Stimulated activated CD8-positive, alpha-beta memory T cell treated with anti-CD3 and anti-CD28 coated beads, Interleukin-2, amount 100 ng/mL, for 48 hours (primary cell): Measurements from ENCODE around the gene PPCDC.

ENCODE experiments used
- DNase-seq, 2 donors: peaks; one replicate each; pipeline ENCODE4 v3.0.0-alpha.2; 2020; ENCODE audit warnings: low read depth in 2 of 2

The PPCDC gene

GRCh38 chr15:75023181-75023871, at the start of gene PPCDC:
Gene PPCDC, plus strand, starts transcription at chr15:75023590. Its CDS starts 4,729 bp downstream, at chr15:75028319.
- peak; percentile 89 to 92 for DNase-seq

GRCh38 chr15:74976159-74976558, 47.2 kb upstream of the PPCDC start:
- no peak for DNase-seq

GRCh38 chr15:74977599-74977998, 45.8 kb upstream of the PPCDC start:
- no peak for DNase-seq

GRCh38 chr15:74978077-74978476, 45.3 kb upstream of the PPCDC start:
- DNase-seq: no peak

GRCh38 chr15:74978503-74978902, 44.9 kb upstream of the PPCDC start:
- DNase-seq: peak; percentile 52 to 68

GRCh38 chr15:74982183-74982582, 41.2 kb upstream of the PPCDC start:
- no peak for DNase-seq

- DNase-seq: peak; percentile 37 to 48
These were observed 39.6 kb upstream of the PPCDC start for GRCh38 chr15:74983725-74984231.

GRCh38 chr15:74988007-74988800, 35.2 kb upstream of the PPCDC start:
- DNase-seq: peak in 1 of 2 donors; percentile 30

GRCh38 chr15:74989527-74989926, 33.9 kb upstream of the PPCDC start:
- no peak for DNase-seq

GRCh38 chr15:74992619-74993018, 30.8 kb upstream of the PPCDC start:
- DNase-seq: no peak

GRCh38 chr15:74994236-74994635, 29.2 kb upstream of the PPCDC start:
- DNase-seq: no peak

GRCh38 chr15:74994685-74995084, 28.7 kb upstream of the PPCDC start:
- DNase-seq: no peak

GRCh38 chr15:74995182-74995778, 28.1 kb upstream of the PPCDC start, which contains the start of gene SCAMP5:
Gene SCAMP5, plus strand, starts transcription at chr15:74995563. Its CDS starts 16,277 bp downstream, at chr15:75011840.
- peak; percentile 87 for DNase-seq

- DNase-seq: no peak
These were observed 27.3 kb upstream of the PPCDC start for GRCh38 chr15:74995779-74996765.

- no peak for DNase-seq
These were observed 26.2 kb upstream of the PPCDC start for GRCh38 chr15:74997141-74997540.

GRCh38 chr15:74997543-74997942, 25.8 kb upstream of the PPCDC start:
- no peak for DNase-seq

- DNase-seq: no peak
These were observed 22.1 kb upstream of the PPCDC start for GRCh38 chr15:75001310-75001709.

- no peak for DNase-seq
These were observed 21.0 kb upstream of the PPCDC start for GRCh38 chr15:75002398-75002797.

- DNase-seq: no peak
These were observed 16.2 kb upstream of the PPCDC start for GRCh38 chr15:75007216-75007615.

GRCh38 chr15:75008221-75008625, 15.2 kb upstream of the PPCDC start:
- DNase-seq: no peak
